Fibroblast of lung (primary cell): ENCODE data around the gene OR6Y1.

Experiments used
- EZH2 ChIP-seq: IDR thresholded peaks from 2 replicates; pipeline ENCODE4 v1.5.1; 2012; ENCODE audit warnings: low read length, control low read depth, mild to moderate bottlenecking; ENCODE audit errors: missing control alignments
- TF ChIP-seq, protein P1 (sequence below), 2 donors: IDR thresholded peaks in 1 of 2; conservative IDR thresholded peaks in 1 of 2; 1 replicate in 1 of 2; 2 replicates in 1 of 2; pipeline ENCODE4 v1.5.1; 2011 to 2012; ENCODE audit warnings: low read length in 2 of 2, control low read depth in 1 of 2, inconsistent platforms in 1 of 2, low read depth in 1 of 2, mild to moderate bottlenecking in 1 of 2

DNA sequence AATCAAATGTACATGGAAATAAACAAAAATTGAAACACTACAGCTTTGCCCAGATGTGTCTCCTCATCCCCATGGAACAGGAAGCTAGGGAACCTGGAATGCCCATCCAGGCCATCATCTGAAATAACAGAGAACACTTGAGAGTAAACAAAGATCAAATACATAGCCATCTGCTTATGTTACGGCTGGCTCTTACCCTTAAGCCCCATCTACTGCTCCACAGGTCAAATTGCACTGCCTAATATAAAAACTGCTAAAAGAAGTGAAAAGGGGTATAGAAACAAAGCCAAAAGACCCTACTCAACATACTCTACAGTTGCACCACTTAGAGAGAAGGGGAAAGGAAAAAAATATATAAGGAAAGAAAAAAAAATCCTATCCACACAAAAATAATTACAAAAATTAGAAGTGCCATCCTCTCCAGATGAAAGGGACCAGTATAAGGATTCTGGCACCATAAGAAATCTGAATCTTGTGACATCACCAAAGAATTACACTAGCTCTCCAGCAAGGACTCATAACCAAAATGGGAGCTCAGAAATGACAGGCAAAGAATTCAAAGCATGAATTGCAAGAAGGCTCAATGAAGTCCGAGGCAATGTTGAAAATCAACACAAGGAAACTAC, 26.9 kb downstream of the OR6Y1 start:
- TF ChIP-seq, protein P1, sequence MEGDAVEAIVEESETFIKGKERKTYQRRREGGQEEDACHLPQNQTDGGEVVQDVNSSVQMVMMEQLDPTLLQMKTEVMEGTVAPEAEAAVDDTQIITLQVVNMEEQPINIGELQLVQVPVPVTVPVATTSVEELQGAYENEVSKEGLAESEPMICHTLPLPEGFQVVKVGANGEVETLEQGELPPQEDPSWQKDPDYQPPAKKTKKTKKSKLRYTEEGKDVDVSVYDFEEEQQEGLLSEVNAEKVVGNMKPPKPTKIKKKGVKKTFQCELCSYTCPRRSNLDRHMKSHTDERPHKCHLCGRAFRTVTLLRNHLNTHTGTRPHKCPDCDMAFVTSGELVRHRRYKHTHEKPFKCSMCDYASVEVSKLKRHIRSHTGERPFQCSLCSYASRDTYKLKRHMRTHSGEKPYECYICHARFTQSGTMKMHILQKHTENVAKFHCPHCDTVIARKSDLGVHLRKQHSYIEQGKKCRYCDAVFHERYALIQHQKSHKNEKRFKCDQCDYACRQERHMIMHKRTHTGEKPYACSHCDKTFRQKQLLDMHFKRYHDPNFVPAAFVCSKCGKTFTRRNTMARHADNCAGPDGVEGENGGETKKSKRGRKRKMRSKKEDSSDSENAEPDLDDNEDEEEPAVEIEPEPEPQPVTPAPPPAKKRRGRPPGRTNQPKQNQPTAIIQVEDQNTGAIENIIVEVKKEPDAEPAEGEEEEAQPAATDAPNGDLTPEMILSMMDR (conservative IDR thresholded peaks at IDR 0.05 in 1 of 2, IDR thresholded peaks at IDR 0.05 in 1 of 2; ENCODE audit: low read depth in 1 of 2, low read length in 2 of 2) = peak; percentile 66
- TF ChIP-seq EZH2 = no peak
